Common myeloid progenitor, CD34-positive (primary cell): Measurements from ENCODE around the gene APMAP.

ENCODE experiments used
- CTCF ChIA-PET: fragments of 350-600 bp; sonication (Branson Sonifier 250); formaldehyde crosslinking; loops from one replicate; lab custom pipeline; 2021; ENCODE audit warnings: antibody characterized with exemption; lab: Charles Lee
- POLR2A ChIA-PET: fragments of 350-600 bp; sonication (Branson Sonifier 250); formaldehyde crosslinking; loops from one replicate; lab custom pipeline; 2021; ENCODE audit warnings: antibody characterized with exemption; lab: Charles Lee
- DNase-seq, 3 donors: peaks; one replicate each; pipeline versions ENCODE4 v3.0.0 to v3.0.0-alpha.2; 2013
- H3K27ac ChIP-seq, 2 experiments: 1 replicate in 1 of 2; 2 replicates in 1 of 2; pipeline ENCODE4 v1.7.0; 2013; ENCODE audit warnings: inconsistent platforms in 2 of 2, low read length in 2 of 2, mild to moderate bottlenecking in 2 of 2, low read depth in 1 of 2, moderate library complexity in 1 of 2; ENCODE audit not compliant: severe bottlenecking in 2 of 2, insufficient read depth in 1 of 2, poor library complexity in 1 of 2
- H3K27me3 ChIP-seq, 5 experiments: replicated peaks in 2 of 5; 1 replicate in 3 of 5; 2 replicates in 2 of 5; pipeline versions ENCODE4 v1.6.1 to v1.7.0; 2013; ENCODE audit warnings: low read length in 4 of 5, mild to moderate bottlenecking in 2 of 5, moderate library complexity in 2 of 5, inconsistent platforms in 1 of 5; ENCODE audit not compliant: insufficient read depth in 5 of 5, control insufficient read depth in 4 of 5
- H3K36me3 ChIP-seq, 4 experiments: 1 replicate in 2 of 4; 2 replicates in 2 of 4; pipeline versions ENCODE4 v1.6.1 to v1.7.0; 2013; ENCODE audit warnings: low read length in 3 of 4, control low read depth in 1 of 4, mild to moderate bottlenecking in 1 of 4; ENCODE audit not compliant: control insufficient read depth in 4 of 4, insufficient read depth in 4 of 4
- H3K4me1 ChIP-seq, 4 experiments: 1 replicate in 3 of 4; 2 replicates in 1 of 4; pipeline versions ENCODE4 v1.6.1 to v1.7.1; 2013; ENCODE audit warnings: low read length in 3 of 4, mild to moderate bottlenecking in 3 of 4, control low read depth in 1 of 4, inconsistent platforms in 1 of 4, moderate library complexity in 1 of 4; ENCODE audit not compliant: control insufficient read depth in 4 of 4, insufficient read depth in 4 of 4; ENCODE audit errors: control extremely low read depth in 1 of 4
- H3K4me3 ChIP-seq, 7 experiments: 1 replicate in 4 of 7; 2 replicates in 3 of 7; pipeline versions ENCODE4 v1.5.1 to v1.7.0; 2013; ENCODE audit warnings: mild to moderate bottlenecking in 7 of 7, low read length in 6 of 7, moderate library complexity in 6 of 7, inconsistent platforms in 2 of 7, low read depth in 2 of 7, control low read depth in 1 of 7; ENCODE audit not compliant: insufficient read depth in 4 of 7, control insufficient read depth in 1 of 7; ENCODE audit errors: extremely low read depth in 1 of 7
- H3K9me3 ChIP-seq, 5 experiments: 1 replicate in 4 of 5; 2 replicates in 1 of 5; pipeline versions ENCODE4 v1.6.1 to v1.7.1; 2013; ENCODE audit warnings: low read length in 4 of 5, mild to moderate bottlenecking in 2 of 5, inconsistent platforms in 1 of 5, low read depth in 1 of 5, moderate library complexity in 1 of 5; ENCODE audit not compliant: control insufficient read depth in 4 of 5, insufficient read depth in 2 of 5; ENCODE audit errors: control extremely low read depth in 1 of 5
- WGBS: methylation state at CpG from one replicate; pipeline ENCODE4 v1.1.5; 2013; ENCODE audit not compliant: insufficient coverage; 5-methylcytosine and 5-hydroxymethylcytosine counted together

The APMAP gene

GRCh38 chr20:24917056-24917455 lies 75.5 kb downstream of the APMAP start:
- Histone ChIP-seq H3K4me1 (peaks cover 0 to 13% (median 10%) of the 10 kb centered on the region in 4 experiments), H3K27me3 (no peaks in the 10 kb centered on the region), H3K36me3 (no peaks in the 10 kb centered on the region), H3K9me3 (no peaks in the 10 kb centered on the region), H3K4me3 (no peak overlapping the region), H3K27ac (no peak overlapping the region)
- WGBS: 98% methylated on average over 6 of the region's 7 CpGs
- CTCF ChIA-PET: interaction anchor here (0.7 to 3.2 kb wide), 10 partner anchors 14 to 814 kb away, joined by 3 to 15 read pairs (median 3); no protein-coding TSS in a partner anchor
- POLR2A ChIA-PET: interaction anchor here (1.1 kb wide), 1 partner anchor 133 kb away, joined by 3 read pairs; no protein-coding TSS in a partner anchor
- no peak for DNase-seq

GRCh38 chr20:24916412-24916811 lies 76.1 kb downstream of the APMAP start:
- WGBS: 86% methylated on average over 1 of the region's 1 CpG
- H3K9me3 ChIP-seq: no peaks in the 10 kb centered on the region
- H3K27ac ChIP-seq: no peak overlapping the region
- peaks cover 0 to 13% (median 10%) of the 10 kb centered on the region in 4 experiments for H3K4me1 ChIP-seq
- no peak overlapping the region for H3K4me3 ChIP-seq
- CTCF ChIA-PET: interaction anchor here (0.7 to 3.2 kb wide), 8 partner anchors 14 to 814 kb away, joined by 3 to 15 read pairs (median 4); no protein-coding TSS in a partner anchor
- no peak for DNase-seq
- no peaks in the 10 kb centered on the region for H3K27me3 ChIP-seq
- POLR2A ChIA-PET: no interaction called here
- H3K36me3 ChIP-seq: no peaks in the 10 kb centered on the region

- H3K36me3 ChIP-seq: no peaks in the 10 kb centered on the region
- ChIA-PET CTCF (interaction anchor here (0.7 to 1.4 kb wide), 5 partner anchors 81 to 804 kb away, joined by 3 to 4 read pairs (median 3); no protein-coding TSS in a partner anchor), POLR2A (no interaction called here)
- H3K27ac ChIP-seq: no peak overlapping the region
- 98% methylated on average over 6 of the region's 7 CpGs for WGBS
- H3K4me1 ChIP-seq: peaks cover 0 to 13% (median 10%) of the 10 kb centered on the region in 4 experiments
- H3K27me3 ChIP-seq: no peaks in the 10 kb centered on the region
- no peak overlapping the region for H3K4me3 ChIP-seq
- no peak for DNase-seq
- no peaks in the 10 kb centered on the region for H3K9me3 ChIP-seq
These were observed 76.7 kb downstream of the APMAP start for GRCh38 chr20:24915892-24916291.

GRCh38 chr20:24915440-24915839 lies 77.1 kb downstream of the APMAP start:
- 99% methylated on average over 8 of the region's 9 CpGs for WGBS
- Histone ChIP-seq H3K27me3 (no peaks in the 10 kb centered on the region), H3K27ac (no peak overlapping the region), H3K4me1 (peaks cover 0 to 13% (median 10%) of the 10 kb centered on the region in 4 experiments), H3K4me3 (no peak overlapping the region), H3K36me3 (no peaks in the 10 kb centered on the region), H3K9me3 (no peaks in the 10 kb centered on the region)
- CTCF ChIA-PET: interaction anchor here (0.7 to 1.4 kb wide), 4 partner anchors 81 to 804 kb away, joined by 3 to 4 read pairs (median 3); no protein-coding TSS in a partner anchor
- POLR2A ChIA-PET: interaction anchor here (0.7 kb wide), 1 partner anchor 40 kb away, joined by 3 read pairs; no protein-coding TSS in a partner anchor
- DNase-seq: no peak

GRCh38 chr20:24914388-24915241 lies 77.9 kb downstream of the APMAP start:
- Histone ChIP-seq H3K36me3 (no peaks in the 10 kb centered on the region), H3K27ac (no peak overlapping the region), H3K4me3 (no peak overlapping the region), H3K4me1 (peaks cover 0 to 13% (median 10%) of the 10 kb centered on the region in 4 experiments), H3K9me3 (no peaks in the 10 kb centered on the region), H3K27me3 (no peaks in the 10 kb centered on the region)
- ChIA-PET POLR2A (interaction anchor here (0.7 kb wide), 1 partner anchor 40 kb away, joined by 3 read pairs; no protein-coding TSS in a partner anchor), CTCF (interaction anchor here (0.9 to 1.4 kb wide), 3 partner anchors 80 to 803 kb away, joined by 3 to 5 read pairs (median 4); no protein-coding TSS in a partner anchor)
- WGBS: 95% methylated on average over 10 of the region's 14 CpGs
- no peak for DNase-seq

GRCh38 chr20:24913076-24913628 lies 79.4 kb downstream of the APMAP start:
- Histone ChIP-seq H3K27ac (no peak overlapping the region), H3K4me3 (no peak overlapping the region), H3K36me3 (no peaks in the 10 kb centered on the region), H3K27me3 (no peaks in the 10 kb centered on the region), H3K9me3 (peaks cover 0 to 7% (median 5%) of the 10 kb centered on the region in 5 experiments), H3K4me1 (peaks cover 0 to 4% (median 1%) of the 10 kb centered on the region in 4 experiments)
- ChIA-PET POLR2A (no interaction called here), CTCF (no interaction called here)
- 95% methylated on average over 8 of the region's 9 CpGs for WGBS
- no peak for DNase-seq
